Large intestine (tissue), 3 donors: Measurements from ENCODE around the gene AFAP1. TPM values are rescaled to one million over a fixed set of nuclear protein-coding genes. Genes with fewer than 3 reads are reported as not detected.
"Not testable (repeated sequence)": the region's sequence is repeated elsewhere in the genome, so short reads cannot be mapped to it uniquely, and the experiment has no call there.

Experiments used
- DNase-seq, 2 donors: peaks; one replicate each; pipeline versions ENCODE4 v3.0.0 to v3.0.0-alpha.2; 2013
- H3K27ac ChIP-seq: one replicate; pipeline ENCODE4 v1.5.1; 2013; ENCODE audit warnings: low read length
- H3K27me3 ChIP-seq: 2 replicates; pipeline ENCODE4 v1.6.1; 2013; ENCODE audit warnings: low read length; ENCODE audit not compliant: control insufficient read depth, insufficient read depth
- H3K36me3 ChIP-seq: 2 replicates; pipeline ENCODE4 v1.6.1; 2013; ENCODE audit warnings: low read length; ENCODE audit not compliant: control insufficient read depth, insufficient read depth
- H3K4me1 ChIP-seq: one replicate; pipeline ENCODE4 v1.6.1; 2013; ENCODE audit warnings: low read length; ENCODE audit not compliant: control insufficient read depth, insufficient read depth
- H3K4me3 ChIP-seq: one replicate; pipeline ENCODE4 v1.5.1; 2013; ENCODE audit warnings: low read length
- H3K9me3 ChIP-seq: one replicate; pipeline ENCODE4 v1.6.1; 2013; ENCODE audit warnings: mild to moderate bottlenecking, low read depth, low read length, moderate library complexity; ENCODE audit not compliant: control insufficient read depth
- WGBS: methylation state at CpG from one replicate; pipeline ENCODE4 v1.1.5; 2013; ENCODE audit warnings: low lambda C conversion rate; ENCODE audit not compliant: insufficient coverage; 5-methylcytosine and 5-hydroxymethylcytosine counted together
- polyA plus RNA-seq: library from polyadenylated mRNA; unstranded; fragments of 120-200 nt; gene quantifications from one replicate; pipeline ENCODE4 v1.2.1, GENCODE V29; 2013

AFAP1 gene
- polyA plus RNA-seq, 1 donor: 19.3 TPM

DNA sequence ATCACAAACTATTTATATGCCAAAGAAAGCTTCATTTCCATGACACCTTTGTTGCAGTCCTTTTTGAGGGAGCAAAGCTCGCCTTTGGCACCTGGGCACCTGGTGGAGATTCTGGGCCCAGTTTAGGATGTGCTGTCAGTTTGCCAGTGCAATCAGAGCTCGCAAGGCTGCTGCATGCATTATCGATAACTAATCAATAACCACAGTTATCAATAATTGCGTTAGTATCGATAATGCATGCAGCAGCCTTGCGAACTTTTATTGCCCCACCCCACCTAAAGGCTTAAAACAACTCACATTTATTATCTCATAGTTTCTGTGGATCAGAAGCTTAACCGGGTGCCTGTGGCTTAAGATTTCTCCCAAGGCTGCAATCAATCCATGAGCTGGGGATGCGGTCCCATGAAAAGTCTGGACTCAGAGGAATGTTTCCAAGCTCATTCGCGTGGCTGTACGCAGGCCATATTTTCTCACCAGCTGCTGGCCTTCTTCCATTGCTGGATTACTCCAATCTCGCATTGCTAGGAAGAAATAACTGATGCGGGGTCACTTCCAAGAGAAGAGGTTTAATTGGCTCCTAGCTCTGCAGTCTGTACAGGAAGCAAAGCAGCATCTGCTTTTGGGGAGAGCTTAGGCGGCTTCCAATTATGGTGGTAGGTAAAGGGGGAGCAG lies 6.2 kb upstream of the AFAP1 start:
- no peak for DNase-seq
- Histone ChIP-seq H3K27me3 (no peaks in the 10 kb centered on the region), H3K36me3 (no peaks in the 10 kb centered on the region), H3K9me3 (no peaks in the 10 kb centered on the region), H3K4me3 (no peak overlapping the region), H3K4me1 (peaks cover 32% of the 10 kb centered on the region), H3K27ac (no peak overlapping the region)
- no CpG with 5 or more reads among the region's 14 CpGs for WGBS

DNA sequence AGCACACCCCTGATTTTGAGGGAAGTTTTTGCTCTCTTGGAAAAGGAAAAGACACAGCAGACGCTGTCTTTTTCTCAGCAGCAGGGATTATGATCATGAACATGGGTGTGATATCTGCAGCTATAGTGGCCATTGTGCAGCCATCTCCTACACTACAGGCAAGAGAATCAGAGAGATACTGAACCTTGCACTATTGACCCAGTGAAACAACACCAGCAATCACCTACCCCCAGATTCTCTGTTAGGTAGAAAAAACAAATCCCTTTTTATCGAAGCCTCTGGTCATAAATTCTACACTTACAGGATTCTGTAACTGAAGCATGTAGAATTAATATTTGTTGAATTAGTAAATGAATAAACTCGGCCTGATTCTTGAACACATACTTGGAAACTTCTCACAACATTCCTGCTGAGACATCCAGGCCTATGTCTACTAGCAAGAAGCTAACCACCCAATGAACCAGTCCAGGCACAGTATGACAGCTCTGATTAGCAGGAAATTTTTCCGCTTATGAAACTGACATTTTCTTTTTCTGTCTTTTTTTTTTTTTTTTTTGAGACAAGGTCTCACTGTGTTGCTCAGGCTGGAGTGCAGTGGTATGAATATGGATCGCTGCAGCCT lies 5.0 kb upstream of the AFAP1 start:
- Histone ChIP-seq H3K27me3 (no peaks in the 10 kb centered on the region), H3K4me1 (peaks cover 31% of the 10 kb centered on the region), H3K4me3 (no peak overlapping the region), H3K36me3 (no peaks in the 10 kb centered on the region), H3K9me3 (no peaks in the 10 kb centered on the region), H3K27ac (peak overlapping the region; percentile 35)
- no CpG with 5 or more reads among the region's 5 CpGs for WGBS
- DNase-seq: peak in 1 of 2 donors; percentile 52

DNA sequence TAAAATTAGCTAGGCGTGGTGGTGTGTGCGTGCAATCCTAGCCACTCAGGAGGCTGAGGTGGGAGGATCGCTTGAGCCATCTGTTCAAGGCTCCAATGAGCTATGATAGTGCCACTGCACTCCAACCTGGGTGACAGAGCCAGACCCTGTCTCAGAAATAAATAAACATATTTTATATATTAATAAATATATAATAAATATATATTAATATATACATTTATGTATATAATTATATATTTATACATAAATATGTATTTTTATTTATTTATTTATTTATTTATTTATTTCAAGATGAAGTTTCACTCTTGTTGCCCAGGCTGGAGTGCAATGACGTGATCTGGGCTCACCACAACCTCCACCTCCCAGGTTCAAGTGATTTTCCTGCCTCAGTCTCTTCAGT lies 4.0 kb upstream of the AFAP1 start:
- DNase-seq, H3K36me3 ChIP-seq, H3K27me3 ChIP-seq, H3K4me3 ChIP-seq, H3K9me3 ChIP-seq, H3K27ac ChIP-seq: not testable (repeated sequence)
- WGBS: no CpG with 5 or more reads among the region's 4 CpGs
- H3K4me1 ChIP-seq: peaks cover 28% of the 10 kb centered on the region

DNA sequence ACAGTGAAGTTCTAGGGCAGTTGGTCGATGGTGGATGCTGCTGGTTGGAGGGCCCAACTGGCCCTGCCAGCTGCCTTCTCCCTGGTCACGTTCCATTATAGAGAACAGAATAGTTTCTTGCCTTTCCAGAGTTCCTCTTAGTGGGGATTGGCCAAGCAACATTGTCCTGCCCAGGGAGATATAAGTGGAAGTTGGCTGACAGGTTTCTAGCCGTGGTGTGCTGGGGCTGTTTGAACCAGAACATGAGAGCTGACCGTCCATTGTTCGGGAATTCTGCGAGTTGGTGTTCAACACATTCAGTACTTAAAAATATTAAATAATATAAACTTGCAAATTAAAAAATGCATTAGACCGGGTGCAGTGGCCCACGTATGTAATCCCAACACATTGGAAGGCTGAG lies 3.5 kb upstream of the AFAP1 start:
- Histone ChIP-seq H3K36me3 (no peaks in the 10 kb centered on the region), H3K9me3 (no peaks in the 10 kb centered on the region), H3K27ac (no peak overlapping the region), H3K27me3 (no peaks in the 10 kb centered on the region), H3K4me1 (peaks cover 28% of the 10 kb centered on the region), H3K4me3 (no peak overlapping the region)
- DNase-seq: no peak
- WGBS: no CpG with 5 or more reads among the region's 8 CpGs

DNA sequence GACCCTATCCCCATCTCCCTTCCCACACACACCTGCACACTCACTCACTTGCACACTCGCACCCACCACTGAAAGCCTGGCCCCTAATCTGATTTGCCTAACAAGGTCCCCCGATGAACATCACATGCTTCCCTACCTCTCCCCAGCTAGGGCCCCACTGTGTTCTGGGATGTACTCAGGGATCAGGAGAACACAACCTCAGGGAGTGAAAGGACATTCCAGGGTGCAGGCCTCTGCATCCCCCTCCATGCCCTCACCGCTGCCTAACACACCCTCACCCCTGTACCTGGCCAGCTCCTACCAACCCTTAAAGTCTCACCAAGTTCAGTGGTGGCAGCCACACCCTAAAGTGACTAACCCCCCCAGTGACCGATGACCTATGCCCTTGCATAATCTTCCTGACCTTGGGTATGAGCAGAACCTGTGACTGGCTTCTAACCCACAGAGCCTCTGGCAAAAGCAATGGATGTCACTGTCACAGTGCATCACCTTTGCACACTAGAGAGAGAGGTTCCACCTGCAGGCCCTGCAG lies 2.4 kb upstream of the AFAP1 start:
- DNase-seq: peak in 1 of 2 donors; percentile 51
- H3K36me3 ChIP-seq: no peaks in the 10 kb centered on the region
- no peak overlapping the region for H3K27ac ChIP-seq
- no peaks in the 10 kb centered on the region for H3K9me3 ChIP-seq
- H3K27me3 ChIP-seq: no peaks in the 10 kb centered on the region
- no CpG with 5 or more reads among the region's 4 CpGs for WGBS
- peaks cover 28% of the 10 kb centered on the region for H3K4me1 ChIP-seq
- no peak overlapping the region for H3K4me3 ChIP-seq

DNA sequence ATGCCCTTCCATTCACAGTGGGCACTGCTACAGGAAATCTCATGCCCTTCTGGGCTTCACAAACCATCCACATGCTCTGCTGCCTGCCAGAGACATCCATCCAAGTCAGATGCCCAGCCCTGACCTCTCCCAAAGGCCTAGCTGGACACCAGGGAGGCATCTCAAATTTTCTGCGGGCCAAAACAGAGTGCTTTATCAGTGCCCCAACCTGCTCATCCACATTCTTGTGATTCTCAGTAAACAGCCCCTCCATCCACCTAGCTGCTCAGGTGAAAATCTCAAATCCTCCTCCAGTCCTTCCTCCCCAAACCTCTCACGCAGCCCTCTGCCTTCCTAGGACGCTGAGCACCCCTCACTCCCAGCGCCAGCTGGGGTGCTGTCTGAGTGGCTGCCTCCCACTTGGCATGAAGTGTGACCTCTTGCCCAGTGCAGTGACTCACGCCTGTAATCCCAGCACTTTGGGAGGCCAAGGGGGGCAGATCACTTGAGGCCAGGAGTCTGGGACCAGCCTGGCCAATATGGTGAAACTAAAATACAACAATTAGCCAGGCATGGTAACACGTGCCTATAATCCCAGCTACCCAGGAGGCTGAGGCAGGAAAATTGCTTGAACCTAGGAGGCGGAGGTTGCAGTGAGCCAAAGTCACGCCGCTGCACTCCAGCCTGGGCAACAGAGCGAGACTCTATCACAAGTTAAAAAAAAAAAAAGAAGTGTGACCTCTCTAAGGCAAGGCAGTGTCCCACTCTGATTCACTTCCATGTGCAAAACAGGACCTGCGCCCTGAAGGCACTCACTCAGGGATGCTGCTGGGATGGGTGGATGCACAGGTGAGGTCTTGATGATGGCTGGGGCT lies 1.7 kb upstream of the AFAP1 start:
- Histone ChIP-seq H3K9me3 (no peaks in the 10 kb centered on the region), H3K4me1 (peaks cover 28% of the 10 kb centered on the region), H3K27ac (no peak overlapping the region), H3K27me3 (no peaks in the 10 kb centered on the region), H3K4me3 (no peak overlapping the region), H3K36me3 (no peaks in the 10 kb centered on the region)
- DNase-seq: no peak
- WGBS: no CpG with 5 or more reads among the region's 11 CpGs

DNA sequence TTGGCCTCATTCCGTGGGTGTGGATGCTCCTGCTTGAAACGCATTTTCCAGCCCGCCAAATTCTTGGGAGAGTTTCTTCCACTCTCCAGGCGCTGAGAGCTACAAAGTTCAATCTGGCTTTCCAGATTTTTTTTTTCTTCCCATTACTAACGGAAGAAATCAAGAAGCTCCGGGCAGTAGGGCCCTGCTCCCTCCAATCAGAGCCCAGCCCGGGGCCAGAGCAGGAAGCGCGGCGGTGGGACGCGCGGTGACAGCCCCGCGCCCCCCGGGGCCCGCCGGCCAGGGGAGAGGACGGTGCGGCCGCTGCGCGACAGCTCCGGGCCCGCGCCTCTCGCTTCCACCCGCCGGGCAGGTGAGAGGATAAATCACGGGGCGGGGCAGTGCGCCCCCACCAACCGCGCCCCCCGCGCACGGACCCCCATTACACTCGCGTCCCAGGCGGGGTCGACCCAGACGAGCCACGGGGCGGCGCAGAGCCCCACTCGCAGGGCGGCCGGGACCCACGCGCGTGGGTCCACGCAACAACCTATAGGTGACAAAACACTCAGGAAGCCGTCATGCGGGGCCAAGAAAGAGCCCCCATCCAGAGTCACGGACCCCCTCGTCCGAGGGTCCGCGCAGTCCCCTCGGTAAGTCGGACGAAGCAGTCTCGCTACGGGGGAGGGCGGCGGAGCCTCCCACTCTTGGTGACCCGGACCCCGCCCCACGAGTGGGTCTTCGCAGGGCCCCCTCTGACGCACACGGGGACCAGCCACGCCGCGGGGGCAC lies 868 bp downstream of the AFAP1 start:
- Histone ChIP-seq H3K27ac (peak overlapping the region; percentile 64), H3K4me3 (peak overlapping the region; percentile 85), H3K9me3 (no peaks in the 10 kb centered on the region), H3K36me3 (no peaks in the 10 kb centered on the region), H3K4me1 (peaks cover 13% of the 10 kb centered on the region), H3K27me3 (no peaks in the 10 kb centered on the region)
- WGBS: no CpG with 5 or more reads among the region's 75 CpGs
- peak in 1 of 2 donors; percentile 67 for DNase-seq

DNA sequence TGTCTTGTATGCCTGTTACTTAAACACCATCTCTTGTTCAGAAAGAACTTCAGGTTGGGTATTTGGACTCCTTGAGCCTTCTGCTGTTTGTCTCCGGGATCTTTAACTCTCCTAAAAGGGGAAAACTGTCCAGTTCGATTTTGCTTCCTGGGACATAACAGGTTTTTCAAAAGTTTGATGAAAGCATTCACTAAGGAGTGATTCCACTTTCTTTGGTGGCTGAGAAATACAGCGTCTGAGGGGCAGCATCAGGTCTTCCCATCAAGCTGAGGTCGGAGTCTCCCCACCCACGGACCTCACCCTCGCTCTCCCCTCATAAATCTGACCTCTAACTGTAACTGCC lies 1.4 kb downstream of the AFAP1 start:
- Histone ChIP-seq H3K36me3 (no peaks in the 10 kb centered on the region), H3K4me1 (peaks cover 13% of the 10 kb centered on the region), H3K27ac (peak overlapping the region; percentile 64), H3K27me3 (no peaks in the 10 kb centered on the region), H3K4me3 (peak overlapping the region; percentile 85), H3K9me3 (no peaks in the 10 kb centered on the region)
- no CpG with 5 or more reads among the region's 6 CpGs for WGBS
- DNase-seq: no peak

DNA sequence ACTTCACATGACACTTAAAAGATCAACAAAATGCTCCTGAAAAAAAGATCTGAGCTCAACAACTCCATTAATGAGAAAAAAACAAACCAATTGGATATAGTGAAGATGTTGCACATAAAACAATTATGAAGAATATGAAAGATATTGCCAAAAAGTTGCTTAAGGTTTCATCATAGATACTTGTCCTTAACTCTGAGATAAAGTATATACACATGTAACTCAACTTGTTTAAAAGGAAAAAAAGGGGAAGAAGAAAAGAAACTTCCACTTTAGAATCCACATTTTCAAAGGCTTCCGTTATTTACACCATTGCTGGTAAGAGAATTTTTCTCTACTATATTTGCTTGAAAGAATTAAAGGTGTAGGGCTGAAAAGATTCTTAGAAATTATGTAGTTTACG lies 2.7 kb downstream of the AFAP1 start:
- Histone ChIP-seq H3K4me1 (peaks cover 9% of the 10 kb centered on the region), H3K4me3 (no peak overlapping the region), H3K27ac (no peak overlapping the region), H3K9me3 (no peaks in the 10 kb centered on the region), H3K27me3 (no peaks in the 10 kb centered on the region), H3K36me3 (peaks cover 2% of the 10 kb centered on the region)
- DNase-seq: no peak
- no CpG with 5 or more reads among the region's 2 CpGs for WGBS
